GM19023 (cell line): Measurements from ENCODE around the gene LRRC58.
A peak's percentile ranks its signal among the peaks of the same experiment; 100 is the strongest.
"Not testable (repeated sequence)": the region's sequence is repeated elsewhere in the genome, so short reads cannot be mapped to it uniquely, and the experiment has no call there.

Experiments
- ATAC-seq: cut with Tn5 transposase; IDR thresholded peaks from one replicate; pipeline ENCODE4 v1.9.1; 2021; ENCODE audit warnings: mild to moderate bottlenecking, moderate library complexity; ENCODE audit not compliant: unreplicated experiment

LRRC58 gene

DNA sequence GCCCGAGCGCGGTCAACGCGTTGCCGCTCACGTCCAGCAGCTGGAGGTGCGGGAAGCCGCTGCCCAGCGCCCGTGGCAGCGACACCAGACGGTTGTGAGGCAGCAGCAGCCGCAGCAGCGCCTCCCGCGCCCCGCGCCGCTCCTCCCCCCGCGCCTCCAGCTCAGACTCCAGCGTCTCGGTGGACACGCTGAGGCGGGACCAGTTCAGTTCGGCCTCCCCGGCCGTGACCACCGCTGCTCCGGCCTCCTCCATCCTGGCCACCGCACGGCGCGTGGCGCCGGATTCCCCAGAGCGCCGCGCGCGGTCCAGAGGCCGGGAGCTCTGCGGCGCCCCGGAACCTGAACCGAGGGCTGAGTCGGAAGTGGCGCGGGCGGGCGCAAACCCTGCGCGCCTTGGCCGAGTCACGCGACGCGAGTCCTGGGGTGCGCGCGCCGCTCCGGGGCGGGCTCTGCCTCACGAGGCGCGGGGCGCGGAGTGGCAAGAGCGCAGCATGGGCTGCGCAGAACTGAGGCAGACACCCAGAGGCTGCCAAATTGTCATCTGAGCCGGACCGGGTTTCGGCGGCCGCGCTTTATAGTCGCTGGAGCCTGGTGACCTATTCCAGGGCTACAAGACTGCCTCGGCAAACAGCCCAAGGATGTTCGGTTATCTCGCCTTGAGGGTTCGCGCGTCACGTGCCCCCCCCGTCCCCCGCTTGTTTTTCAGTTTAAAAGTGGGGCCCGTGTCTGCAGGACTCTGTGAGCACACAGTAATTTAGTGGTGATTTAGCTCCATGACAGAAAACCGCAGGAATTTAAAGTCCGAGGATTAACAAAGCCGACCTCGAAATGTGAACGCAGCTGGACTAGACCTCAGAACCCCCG is at the start of gene LRRC58:
LRRC58 (minus strand) TSS at position 364 of the 864 bp plus-strand sequence; CDS start at position 253, 111 bp downstream.
- ATAC-seq: peak; percentile 91

DNA sequence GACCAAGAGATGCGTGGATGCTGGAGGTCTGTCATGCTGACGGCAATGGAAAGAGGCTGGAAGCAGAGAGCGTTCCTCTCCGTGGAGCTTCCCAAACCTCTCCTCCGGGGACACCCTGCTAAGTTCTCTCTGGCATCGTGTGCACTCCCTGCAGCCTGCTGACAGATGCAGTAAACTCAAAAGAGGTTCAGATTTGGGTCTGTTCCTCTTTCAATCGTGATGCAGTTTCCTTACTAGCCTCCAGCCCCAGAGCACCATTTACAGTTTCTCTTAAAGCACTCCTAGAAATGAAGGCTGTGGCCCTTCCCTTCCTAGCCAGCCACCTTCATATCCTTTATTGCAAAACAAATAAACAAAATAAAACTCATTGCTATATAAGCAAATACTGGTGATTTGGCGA is 47.3 kb upstream of the LRRC58 start:
- no peak for ATAC-seq

DNA sequence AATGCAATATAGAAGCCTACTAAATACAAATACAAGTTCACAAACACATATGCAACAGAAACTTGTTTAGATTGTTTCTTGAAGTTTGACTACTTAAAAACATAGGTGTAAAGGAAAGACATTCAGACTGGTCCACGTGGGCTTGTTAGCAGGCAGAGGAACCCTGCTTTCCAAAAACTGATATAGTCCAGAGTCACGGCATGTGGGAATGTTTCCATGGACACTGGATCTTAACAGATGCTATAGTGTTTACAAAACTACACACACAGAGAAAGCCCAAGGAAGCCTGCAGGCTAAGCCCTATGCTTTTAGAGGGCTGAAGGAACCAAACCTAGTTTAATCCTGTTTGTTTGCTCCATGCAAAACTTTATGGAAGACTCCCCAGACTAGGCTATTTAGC is 45.2 kb upstream of the LRRC58 start:
- no peak for ATAC-seq

DNA sequence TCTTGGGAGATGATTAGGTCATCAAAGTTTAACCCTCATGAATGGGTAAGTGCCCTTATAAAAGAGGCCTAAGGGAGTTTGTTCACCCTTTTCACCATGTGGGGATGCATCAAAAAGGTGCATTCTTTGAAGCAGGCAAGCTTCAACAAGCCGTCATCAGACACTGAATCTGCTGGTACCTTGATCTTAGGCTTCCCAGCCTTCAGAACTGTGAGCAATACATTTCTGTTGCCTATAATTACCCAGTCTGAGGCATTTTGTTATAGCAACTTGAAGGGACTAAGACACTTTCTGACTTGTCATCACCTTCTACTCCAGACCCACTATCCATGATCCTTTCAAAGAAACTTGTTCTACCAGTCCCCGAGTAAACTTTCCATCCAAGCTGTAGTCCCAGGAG is 44.6 kb upstream of the LRRC58 start:
- ATAC-seq: no peak

DNA sequence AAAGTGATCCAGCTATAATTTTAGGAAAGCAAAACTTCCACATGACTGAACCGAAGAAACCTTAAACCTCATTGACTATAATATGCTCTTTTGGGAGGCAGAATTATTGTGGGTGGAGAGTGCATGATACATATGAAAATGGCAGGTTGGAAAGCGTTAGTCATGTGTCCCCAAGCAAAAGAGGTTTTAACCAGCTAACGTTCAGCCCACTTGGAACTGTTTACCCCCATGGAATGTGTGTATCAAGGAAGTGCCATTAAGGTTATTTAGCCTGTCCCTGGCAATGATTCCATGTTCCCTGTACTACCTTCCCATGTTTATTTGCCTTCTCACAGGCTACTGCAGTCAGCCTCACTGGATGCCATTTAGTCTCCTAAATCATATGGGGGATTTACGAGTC is 44.1 kb upstream of the LRRC58 start:
- ATAC-seq: no peak

DNA sequence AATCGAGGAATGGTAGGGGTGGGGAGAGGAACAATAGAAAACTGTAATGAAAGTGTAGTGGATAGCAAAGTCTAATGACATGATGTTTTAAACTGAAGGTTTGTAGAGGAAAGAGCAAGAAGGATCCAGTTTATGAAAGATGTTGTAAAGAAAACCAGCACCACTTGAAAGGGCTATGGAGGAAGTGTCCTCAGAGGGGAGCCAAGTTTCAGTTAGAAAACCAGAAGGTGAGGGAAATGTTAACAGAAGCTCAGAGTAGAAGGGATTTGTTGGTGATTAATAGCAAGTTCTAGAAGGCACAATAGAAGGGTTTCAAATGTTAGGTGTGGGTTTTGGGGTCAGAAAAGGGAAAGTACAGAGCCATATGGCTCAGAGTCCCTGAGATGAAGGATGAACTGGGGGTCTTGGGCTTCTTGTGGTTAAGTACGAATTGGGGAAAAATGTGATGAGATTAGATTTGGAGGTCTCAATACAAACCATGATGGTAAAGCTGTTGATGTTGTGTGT is 33.8 kb upstream of the LRRC58 start:
- no peak for ATAC-seq

DNA sequence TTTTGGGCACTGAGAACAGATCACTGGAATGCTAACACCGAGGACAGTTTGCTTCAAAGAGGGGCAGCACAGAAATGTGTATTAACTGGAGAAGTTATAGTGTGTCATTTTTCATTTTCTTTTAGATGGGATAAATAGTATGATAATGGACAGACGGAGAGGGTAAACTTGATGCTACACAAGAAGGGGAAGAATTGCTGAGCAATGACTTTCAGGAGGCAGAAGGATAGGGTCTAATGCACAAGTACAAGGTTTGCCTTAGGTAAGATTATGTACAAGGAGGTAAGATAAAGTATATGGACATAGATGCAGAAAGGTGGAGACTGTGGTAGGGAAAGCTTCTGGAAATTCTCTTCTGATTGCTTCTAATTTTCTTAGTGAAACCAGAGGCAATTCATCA is 32.3 kb upstream of the LRRC58 start:
- no peak for ATAC-seq

DNA sequence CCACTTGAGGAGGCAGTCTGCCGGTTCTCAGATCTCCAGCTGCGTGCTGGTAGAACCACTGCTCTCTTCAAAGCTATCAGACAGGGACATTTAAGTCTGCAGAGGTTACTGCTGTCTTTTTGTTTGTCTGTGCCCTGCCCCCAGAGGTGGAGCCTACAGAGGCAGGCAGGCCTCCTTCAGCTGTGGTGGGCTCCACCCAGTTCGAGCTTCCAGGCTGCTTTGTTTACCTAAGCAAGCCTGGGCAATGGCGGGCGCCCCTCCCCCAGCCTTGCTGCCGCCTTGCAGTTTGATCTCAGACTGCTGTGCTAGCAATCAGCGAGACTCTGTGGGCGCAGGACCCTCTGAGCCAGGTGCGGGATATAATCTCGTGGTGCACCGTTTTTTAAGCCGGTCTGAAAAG is 28.8 kb upstream of the LRRC58 start:
- ATAC-seq: not testable (repeated sequence)

DNA sequence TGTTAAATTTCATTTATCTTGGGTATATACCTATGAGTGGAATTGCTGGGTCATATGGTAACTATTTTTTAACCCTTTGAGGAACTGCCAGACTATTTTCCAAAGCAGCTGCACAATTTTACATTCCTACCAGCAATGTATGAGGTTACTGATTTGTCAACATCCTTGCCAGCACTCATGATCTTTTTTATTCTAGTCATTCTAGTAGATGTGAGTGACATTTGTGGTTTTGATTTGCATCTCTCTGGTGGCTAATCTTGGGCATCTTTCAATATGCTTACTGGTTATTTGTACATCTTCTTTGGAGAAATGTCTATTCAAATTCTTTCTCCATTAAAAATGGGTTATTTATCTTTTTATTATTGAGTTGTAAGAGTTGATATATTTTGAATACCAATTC is 21.3 kb upstream of the LRRC58 start:
- ATAC-seq: peak; percentile 48

DNA sequence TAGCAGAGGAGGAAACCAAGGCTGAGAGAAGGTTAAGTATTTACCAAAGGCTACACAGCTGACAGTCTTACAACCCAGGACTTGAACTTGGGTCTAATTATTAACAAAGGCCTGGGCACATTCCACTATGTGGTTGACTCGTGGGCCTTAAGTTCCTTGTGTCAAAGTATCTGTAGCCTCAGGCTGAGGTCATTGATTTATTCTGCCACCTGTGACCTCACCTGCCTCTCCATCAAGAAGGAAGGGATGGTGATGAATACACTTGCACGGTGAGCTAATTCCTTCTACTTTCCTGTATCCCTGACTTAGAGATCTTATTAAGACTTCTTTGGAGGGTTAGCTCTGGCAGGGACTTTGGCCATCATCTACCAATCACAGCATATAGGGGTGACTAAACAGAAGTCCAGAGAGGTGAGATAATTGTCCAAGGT is 19.9 kb upstream of the LRRC58 start:
- ATAC-seq: peak; percentile 81

DNA sequence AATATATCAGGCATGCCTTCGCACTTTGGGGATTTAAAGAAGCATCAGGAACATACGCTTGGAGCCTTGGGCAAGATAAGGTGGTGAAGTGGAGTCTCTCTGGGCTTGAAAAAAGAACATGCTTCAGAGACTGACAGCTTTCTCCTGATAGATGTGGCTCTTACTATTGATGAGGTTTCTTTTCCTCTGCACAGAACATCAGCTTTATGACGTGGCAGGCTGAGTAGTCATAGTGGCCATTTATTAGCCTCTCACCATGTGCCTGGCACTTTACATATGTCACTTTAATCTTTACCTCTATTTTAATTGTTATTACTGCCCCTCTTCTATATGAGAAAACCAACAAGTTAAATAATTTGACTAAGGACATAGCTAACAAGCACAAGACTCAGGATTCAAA is 19.0 kb upstream of the LRRC58 start:
- peak; percentile 24 for ATAC-seq

DNA sequence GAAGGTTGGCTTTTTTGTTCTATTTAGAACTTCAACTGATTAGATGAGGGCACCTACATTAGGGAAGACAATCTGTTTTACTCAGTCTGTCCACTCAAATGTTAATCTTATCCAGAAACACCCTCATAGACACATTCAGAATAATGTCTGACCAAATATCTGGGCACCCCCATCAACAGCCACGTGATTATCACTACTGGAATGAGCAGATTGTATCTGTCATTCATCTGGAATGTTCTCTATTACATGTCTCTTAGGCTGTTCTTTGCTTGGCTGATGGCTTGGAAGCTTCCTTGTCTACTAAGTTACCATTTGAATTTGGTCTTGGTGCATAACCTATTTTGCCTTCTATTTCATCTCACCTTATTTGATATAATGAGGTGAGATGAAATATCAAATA is 15.7 kb upstream of the LRRC58 start:
- ATAC-seq: no peak

DNA sequence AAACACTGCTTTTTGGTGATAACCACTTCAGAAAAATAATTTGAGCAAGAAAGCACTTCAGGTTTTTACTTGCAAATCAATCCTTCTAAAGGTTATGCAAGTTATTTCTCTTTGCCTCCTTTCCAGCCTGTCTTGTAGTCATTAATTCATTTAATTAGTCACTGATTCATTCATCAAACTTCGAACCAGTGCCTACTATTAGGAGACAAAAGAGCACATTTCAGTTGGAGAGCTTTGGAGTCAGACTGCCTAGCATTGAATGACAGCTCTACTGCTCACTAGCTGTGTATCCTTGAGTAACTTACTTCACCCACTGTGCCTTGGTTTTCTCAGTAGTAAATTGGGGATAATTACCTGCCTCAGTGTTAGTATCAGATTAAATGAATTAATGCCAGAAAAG is 14.9 kb upstream of the LRRC58 start:
- no peak for ATAC-seq

DNA sequence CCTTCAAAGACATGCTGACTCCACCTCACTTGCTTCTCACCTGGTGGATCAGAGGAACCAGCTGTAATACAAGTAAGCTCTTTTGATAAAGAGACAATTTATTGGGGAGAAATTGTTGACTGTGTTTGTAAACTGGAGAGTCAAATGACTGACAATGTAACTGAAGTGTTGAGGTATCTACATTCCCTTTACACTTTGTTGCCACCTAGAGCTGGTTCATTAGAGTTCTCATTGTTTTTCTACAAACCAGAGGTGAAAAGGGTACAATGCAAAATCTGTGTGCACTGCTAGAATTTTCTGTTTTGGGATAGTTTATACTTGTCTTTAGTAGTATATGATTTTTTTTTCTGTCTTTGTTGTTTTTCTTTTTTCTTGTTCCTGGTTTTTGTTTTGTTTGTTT is 8.7 kb upstream of the LRRC58 start:
- ATAC-seq: no peak

DNA sequence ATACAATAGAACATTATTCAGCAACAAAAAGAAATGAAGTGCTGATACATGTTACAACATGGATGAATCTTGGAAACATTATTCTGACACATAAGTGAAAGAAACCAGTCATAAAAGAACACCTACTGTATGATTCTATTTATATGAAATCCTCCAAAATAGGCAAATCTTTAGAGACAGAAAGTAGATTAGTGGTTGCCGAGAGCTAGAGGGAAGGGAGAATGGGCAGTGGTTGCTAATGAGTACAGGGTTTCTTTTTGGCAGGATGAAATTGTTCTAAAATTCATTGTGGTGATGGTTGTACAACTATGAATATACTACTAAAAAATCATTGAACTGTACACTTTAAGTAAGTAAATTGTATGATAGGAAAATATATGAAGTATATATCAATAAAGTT is 6.3 kb upstream of the LRRC58 start:
- ATAC-seq: no peak

DNA sequence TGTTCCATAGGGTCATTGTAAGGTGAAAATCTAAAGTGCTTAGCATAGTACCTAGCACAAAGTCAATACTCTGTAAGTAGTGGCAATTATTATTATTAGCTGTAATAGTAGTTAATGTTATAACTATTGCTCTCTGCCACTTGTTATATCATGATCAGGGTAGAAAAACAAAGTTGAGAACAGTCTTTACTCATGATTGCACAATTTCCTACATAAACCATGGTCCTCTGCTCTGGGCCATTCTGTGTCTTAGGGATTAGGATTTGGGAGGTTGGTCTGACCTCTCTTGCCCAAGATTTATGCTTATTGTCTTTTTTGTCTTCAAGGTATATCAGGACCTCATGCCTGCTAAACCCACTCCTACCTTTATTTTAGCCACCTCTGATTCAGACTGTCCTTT is 4.3 kb upstream of the LRRC58 start:
- ATAC-seq: no peak

DNA sequence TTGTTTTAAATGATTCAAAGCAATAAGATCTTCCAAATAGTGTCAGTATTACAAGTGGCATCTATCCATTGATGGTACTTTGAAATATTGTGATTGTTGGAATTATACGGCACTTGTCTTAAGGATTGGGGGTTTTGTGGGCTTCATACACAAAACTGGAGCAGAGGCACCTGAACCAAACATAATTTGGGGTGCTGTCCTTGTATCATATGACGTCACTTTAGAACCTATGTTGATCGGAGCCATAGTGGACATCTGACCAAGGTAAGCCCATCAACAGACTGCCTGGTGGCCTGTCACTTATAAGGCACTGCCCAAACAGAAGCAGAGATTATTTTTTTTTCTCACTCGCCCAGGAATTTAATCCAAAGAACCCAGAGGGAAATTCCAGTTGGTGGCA is 2.9 kb upstream of the LRRC58 start:
- no peak for ATAC-seq

DNA sequence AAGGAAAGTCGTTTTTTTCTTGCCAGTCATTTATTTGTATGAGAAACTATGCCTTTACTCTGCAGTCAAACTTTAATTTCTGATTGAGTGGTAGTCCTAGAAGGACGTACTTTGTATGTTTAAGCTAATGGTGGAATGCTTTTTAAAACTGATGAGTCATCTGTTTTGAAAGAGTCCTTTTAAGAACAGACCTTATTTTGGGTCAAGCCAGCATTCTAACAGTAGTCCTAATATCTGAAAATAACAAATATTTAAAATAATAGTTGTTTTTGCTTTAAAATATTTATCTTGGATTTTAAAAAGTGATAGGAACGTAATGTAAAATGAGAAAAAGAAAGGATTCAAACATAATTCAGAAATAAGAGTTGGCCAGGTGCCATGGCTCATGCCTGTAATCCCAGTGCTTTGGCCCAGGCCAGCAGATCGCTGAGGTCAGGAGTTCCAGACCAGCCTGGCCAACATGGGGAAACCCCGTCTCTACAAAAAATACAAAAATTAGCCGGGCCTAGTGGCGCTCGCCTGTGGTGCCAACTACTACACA is 1.3 kb upstream of the LRRC58 start:
- ATAC-seq: no peak

DNA sequence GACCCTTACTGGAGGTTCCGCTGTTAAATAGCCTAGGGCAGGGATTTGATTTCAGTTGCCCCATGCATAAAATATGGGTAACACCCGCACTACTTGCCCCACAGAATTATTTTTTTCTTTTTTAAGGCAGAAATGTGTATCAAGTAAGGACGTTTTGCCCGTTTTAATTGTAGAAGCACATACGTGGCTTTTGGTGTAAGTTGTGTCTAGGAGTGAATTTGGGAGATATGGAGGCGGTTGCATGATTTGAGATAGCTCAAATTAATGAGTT is 636 bp upstream of the LRRC58 start:
- ATAC-seq: no peak

DNA sequence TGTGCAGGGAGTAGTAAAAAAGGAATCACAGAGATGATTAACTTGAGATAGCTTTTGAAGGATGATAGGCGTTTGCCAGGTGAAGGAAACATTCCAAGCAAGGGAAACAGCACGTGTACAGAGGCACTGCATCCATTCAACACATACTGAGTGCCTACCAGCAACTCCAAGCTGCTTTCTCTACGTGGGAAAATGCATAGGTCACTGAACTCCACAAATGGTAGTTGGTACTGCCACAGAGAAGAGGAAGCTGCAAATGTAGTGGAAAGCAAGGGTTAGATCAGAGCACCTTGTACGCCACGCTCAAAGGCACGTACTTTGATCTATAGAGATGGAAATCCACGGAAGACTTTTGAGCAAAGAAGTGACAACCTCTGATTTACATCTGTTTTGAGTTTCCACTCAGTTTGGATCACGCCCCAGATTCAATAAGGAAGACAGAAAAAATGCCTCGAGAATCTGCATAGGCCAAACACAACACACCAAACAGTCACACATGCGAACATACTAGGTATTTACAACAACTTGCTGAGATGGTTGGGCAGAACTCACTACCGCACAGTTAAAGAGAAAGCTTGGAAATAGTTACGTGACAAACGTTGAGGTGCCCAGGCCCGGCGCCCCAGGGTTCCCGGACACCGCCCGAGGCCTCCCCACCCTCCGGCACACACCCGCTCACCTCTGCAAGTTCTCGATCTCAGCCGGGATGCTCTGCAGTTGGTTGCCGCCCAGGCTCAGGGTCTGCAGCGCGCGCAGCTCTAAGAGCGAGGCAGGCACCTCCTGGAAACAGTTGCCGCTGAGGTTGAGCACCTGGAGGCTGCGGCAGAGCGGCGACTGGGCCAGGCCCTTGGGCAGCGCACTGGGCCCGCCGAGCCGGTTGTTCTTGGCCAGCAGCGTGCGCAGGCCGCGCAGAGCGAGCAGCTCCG is 826 bp downstream of the LRRC58 start:
- ATAC-seq: peak; percentile 56

DNA sequence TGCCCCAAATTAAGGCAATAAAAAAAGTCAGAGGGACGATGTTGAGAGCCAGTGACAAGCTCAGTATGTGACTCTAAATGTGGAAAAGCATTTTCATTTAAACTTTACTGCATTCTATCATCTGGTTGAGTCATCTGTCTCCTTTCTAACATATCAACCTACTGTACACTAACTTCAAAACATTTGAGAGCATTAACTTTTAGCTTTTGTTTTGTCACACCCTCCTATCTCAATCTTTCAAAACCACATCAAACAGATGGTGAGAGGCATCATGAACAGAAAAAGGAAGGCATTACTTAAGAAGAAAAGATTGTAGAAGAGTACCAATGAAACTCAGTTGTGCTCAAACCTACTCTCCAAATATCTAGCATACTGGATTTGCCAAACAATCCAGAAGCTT is 4.8 kb downstream of the LRRC58 start:
- ATAC-seq: no peak
